Nephron progenitor cell (in vitro differentiated cells): ENCODE results near the gene RARG.
A peak's percentile ranks its signal among the peaks of the same experiment; 100 is the strongest.

Experiments
- DNase-seq: peaks from one replicate; pipeline ENCODE4 v3.0.0; 2021
- H3K27ac Mint-ChIP-seq: 2 replicates; pipeline ENCODE4 v1.8.0; 2021; ENCODE audit warnings: mild to moderate bottlenecking, moderate library complexity, mixed read lengths
- H3K27me3 Mint-ChIP-seq: 2 replicates; pipeline ENCODE4 v1.8.0; 2021; ENCODE audit warnings: mild to moderate bottlenecking, low read depth, mixed read lengths; ENCODE audit not compliant: poor library complexity
- H3K36me3 Mint-ChIP-seq: 2 replicates; pipeline ENCODE4 v1.8.0; 2021; ENCODE audit warnings: low read depth, mixed read lengths
- H3K4me1 Mint-ChIP-seq: 2 replicates; pipeline ENCODE4 v1.8.0; 2021; ENCODE audit warnings: mixed read lengths
- H3K4me3 Mint-ChIP-seq: 2 replicates; pipeline ENCODE4 v1.8.0; 2021; ENCODE audit warnings: mild to moderate bottlenecking, moderate library complexity, mixed read lengths
- H3K9me3 Mint-ChIP-seq: 2 replicates; pipeline ENCODE4 v1.8.0; 2021; ENCODE audit warnings: mild to moderate bottlenecking, moderate library complexity, mixed read lengths
- TF ChIP-seq, protein P1 (sequence below): fragments of 200-600 bp; sonication (generic); IDR thresholded peaks from 2 replicates; pipeline ENCODE4 v1.5.0; 2021; ENCODE audit warnings: antibody characterized with exemption

RARG gene

DNA sequence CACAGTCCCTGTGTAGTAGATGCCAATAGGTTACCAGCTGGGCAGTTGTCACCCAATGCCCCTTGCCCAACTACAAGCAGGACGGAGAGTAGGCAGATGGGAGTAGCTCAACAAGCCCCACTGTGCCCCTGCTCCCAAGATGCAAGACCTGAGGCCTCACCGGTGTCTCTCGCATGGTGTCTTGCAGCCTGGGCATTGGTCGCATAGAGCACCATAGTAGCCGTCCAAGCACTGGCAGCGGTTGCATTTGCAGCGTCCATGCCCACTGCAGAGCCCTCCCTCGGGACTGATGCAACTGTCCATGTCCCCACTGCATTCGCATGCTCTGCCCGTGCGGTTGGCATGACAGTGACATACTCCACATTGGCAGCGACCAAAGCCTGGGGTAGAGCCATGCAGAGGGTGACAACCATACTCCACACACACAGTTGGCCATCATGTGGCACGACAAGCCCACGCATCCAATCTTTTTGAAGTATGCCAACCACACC lies 39.4 kb downstream of the RARG start:
- no peaks in the 10 kb centered on the region for H3K4me1 Mint-ChIP-seq
- no peak for DNase-seq
- TF ChIP-seq, protein P1, sequence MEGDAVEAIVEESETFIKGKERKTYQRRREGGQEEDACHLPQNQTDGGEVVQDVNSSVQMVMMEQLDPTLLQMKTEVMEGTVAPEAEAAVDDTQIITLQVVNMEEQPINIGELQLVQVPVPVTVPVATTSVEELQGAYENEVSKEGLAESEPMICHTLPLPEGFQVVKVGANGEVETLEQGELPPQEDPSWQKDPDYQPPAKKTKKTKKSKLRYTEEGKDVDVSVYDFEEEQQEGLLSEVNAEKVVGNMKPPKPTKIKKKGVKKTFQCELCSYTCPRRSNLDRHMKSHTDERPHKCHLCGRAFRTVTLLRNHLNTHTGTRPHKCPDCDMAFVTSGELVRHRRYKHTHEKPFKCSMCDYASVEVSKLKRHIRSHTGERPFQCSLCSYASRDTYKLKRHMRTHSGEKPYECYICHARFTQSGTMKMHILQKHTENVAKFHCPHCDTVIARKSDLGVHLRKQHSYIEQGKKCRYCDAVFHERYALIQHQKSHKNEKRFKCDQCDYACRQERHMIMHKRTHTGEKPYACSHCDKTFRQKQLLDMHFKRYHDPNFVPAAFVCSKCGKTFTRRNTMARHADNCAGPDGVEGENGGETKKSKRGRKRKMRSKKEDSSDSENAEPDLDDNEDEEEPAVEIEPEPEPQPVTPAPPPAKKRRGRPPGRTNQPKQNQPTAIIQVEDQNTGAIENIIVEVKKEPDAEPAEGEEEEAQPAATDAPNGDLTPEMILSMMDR = no peak
- no peaks in the 10 kb centered on the region for H3K9me3 Mint-ChIP-seq
- peaks cover 18% of the 10 kb centered on the region for H3K27me3 Mint-ChIP-seq
- H3K36me3 Mint-ChIP-seq = peaks cover 7% of the 10 kb centered on the region
- no peak overlapping the region for H3K4me3 Mint-ChIP-seq
- H3K27ac Mint-ChIP-seq = peak overlapping the region; percentile 93

DNA sequence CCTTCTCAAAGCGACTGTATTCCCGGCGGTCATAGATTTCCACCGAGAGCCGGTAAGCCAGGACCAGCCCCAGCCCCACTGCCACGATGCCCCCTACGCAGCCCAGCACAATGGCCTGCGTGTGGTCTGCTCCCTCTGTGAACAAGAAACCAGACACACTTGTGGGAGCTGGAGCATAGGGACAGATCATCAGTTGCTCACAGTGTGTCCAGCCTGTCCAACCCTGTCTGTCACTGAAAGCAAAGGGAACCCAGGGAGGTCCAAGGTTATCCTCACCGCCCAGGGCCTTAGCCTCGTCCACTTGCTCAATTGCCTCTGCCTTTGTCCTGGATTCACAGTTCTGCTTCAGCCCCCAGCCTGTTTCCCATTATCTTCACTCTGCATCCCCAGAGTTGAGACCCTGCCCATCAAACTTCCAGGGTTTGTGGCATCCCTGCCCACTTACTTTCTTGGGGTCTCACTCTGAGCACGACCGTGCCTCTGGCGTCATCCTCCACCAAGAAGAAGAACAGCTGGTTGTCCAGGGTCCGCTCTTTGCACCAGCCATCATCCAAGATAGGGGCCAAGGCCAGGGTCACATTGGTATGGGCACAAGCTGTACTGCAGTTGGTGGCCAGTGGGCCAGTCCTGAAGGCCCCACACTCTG lies 40.0 kb downstream of the RARG start:
- TF ChIP-seq, protein P1 = no peak
- Mint-ChIP-seq H3K27me3 (peaks cover 14% of the 10 kb centered on the region), H3K36me3 (peaks cover 13% of the 10 kb centered on the region), H3K4me3 (no peak overlapping the region), H3K27ac (peak overlapping the region; percentile 93), H3K4me1 (no peaks in the 10 kb centered on the region), H3K9me3 (no peaks in the 10 kb centered on the region)
- DNase-seq = no peak

- TF ChIP-seq, protein P1 = no peak
- Mint-ChIP-seq H3K4me3 (no peak overlapping the region), H3K9me3 (no peaks in the 10 kb centered on the region), H3K36me3 (peaks cover 20% of the 10 kb centered on the region), H3K27me3 (peaks cover 7% of the 10 kb centered on the region), H3K4me1 (no peaks in the 10 kb centered on the region), H3K27ac (no peak overlapping the region)
- no peak for DNase-seq
These were observed 40.7 kb downstream of the RARG start for GRCh38 chr12:53191096-53191884.

GRCh38 chr12:53190108-53190729 lies 41.8 kb downstream of the RARG start:
- H3K27me3 Mint-ChIP-seq = no peaks in the 10 kb centered on the region
- H3K36me3 Mint-ChIP-seq = peaks cover 31% of the 10 kb centered on the region
- no peaks in the 10 kb centered on the region for H3K9me3 Mint-ChIP-seq
- DNase-seq = peak; percentile 59
- TF ChIP-seq, protein P1 = peak; percentile 76
- H3K4me1 Mint-ChIP-seq = no peaks in the 10 kb centered on the region
- no peak overlapping the region for H3K27ac Mint-ChIP-seq
- no peak overlapping the region for H3K4me3 Mint-ChIP-seq

- Mint-ChIP-seq H3K27ac (no peak overlapping the region), H3K27me3 (peaks cover 1% of the 10 kb centered on the region), H3K36me3 (peaks cover 60% of the 10 kb centered on the region), H3K9me3 (no peaks in the 10 kb centered on the region), H3K4me1 (peaks cover 26% of the 10 kb centered on the region), H3K4me3 (no peak overlapping the region)
- TF ChIP-seq, protein P1 = no peak
- no peak for DNase-seq
These were observed 44.7 kb downstream of the RARG start for GRCh38 chr12:53187145-53187899.
